K562 (cell line): Measurements from ENCODE around the gene CCNL2. TPM values are rescaled to one million over a fixed set of nuclear protein-coding genes. Genes with fewer than 3 reads are reported as not detected.
A peak's percentile ranks its signal among the peaks of the same experiment; 100 is the strongest.

Experiments
- ATAC-seq: fragments of 200-7000 bp; cut with Tn5 transposase; 3 replicates; pipeline ENCODE4 v1.9.1; 2020; ENCODE audit warnings: moderate library complexity
- BruUV-seq: library from RNA; stranded (reverse); fragments of 400-500 nt; replicated peaks from 2 replicates; lab custom pipeline; 2021; lab: Mats Ljungman, UMichigan
- CTCF ChIA-PET: fragments of 300-600 bp; formaldehyde crosslinking; extraction: SDS; loops from one replicate; lab custom pipeline; 2021; ENCODE audit warnings: low intra/inter-chr PET ratio; lab: Yijun Ruan, JAX
- POLR2A ChIA-PET: fragments of 300-600, 350-650 bp; sonication (Branson Sonifier 250); formaldehyde crosslinking; extraction: SDS; loops from one replicate; lab custom pipeline; 2021; ENCODE audit warnings: antibody characterized with exemption, inconsistent platforms; lab: Yijun Ruan, JAX
- DNase-seq, 4 experiments: peaks; one replicate each; pipeline versions ENCODE4 v3.0.0 to v3.0.0-alpha.2; 2011 to 2018; ENCODE audit warnings: low spot score in 3 of 4, mixed read lengths in 3 of 4; ENCODE audit errors: extremely low read depth in 1 of 4
- FAIRE-seq: peaks from 2 replicates; lab custom pipeline; 2011; peaks lifted over from hg19 to GRCh38; lab: Jason Lieb, UNC
- H2AFZ ChIP-seq: 2 replicates; pipeline ENCODE4 v1.6.0; 2011; ENCODE audit warnings: low read depth, low read length, control low read depth, inconsistent platforms
- H3K27ac ChIP-seq: fragments of 200-600 bp; 3 replicates; pipeline ENCODE4 v1.8.0; 2011; ENCODE audit warnings: low read depth, mild to moderate bottlenecking, control low read depth, inconsistent platforms, low read length, moderate library complexity, mixed read lengths; ENCODE audit errors: extremely low read depth
- H3K27me3 ChIP-seq, 2 experiments: fragments of 300-600 bp in 1 of 2; 2 replicates in 1 of 2; 3 replicates in 1 of 2; pipeline versions ENCODE4 v1.6.0 to v1.8.0; 2011; ENCODE audit warnings: inconsistent platforms in 2 of 2, low read length in 2 of 2, mild to moderate bottlenecking in 1 of 2, mixed read lengths in 1 of 2, moderate library complexity in 1 of 2; ENCODE audit not compliant: control insufficient read depth in 2 of 2, insufficient read depth in 2 of 2
- H3K36me3 ChIP-seq: fragments of 300-600 bp; 3 replicates; pipeline ENCODE4 v1.8.0; 2011; ENCODE audit warnings: mild to moderate bottlenecking, low read length, inconsistent platforms; ENCODE audit not compliant: control insufficient read depth, insufficient read depth
- H3K4me1 ChIP-seq, 2 experiments: fragments of 200-600 bp in 1 of 2; replicated peaks in 1 of 2; 2 replicates in 1 of 2; 3 replicates in 1 of 2; pipeline versions ENCODE4 v1.5.1 to v1.8.0; 2011; ENCODE audit warnings: inconsistent platforms in 2 of 2, low read length in 2 of 2, mild to moderate bottlenecking in 1 of 2, mixed read lengths in 1 of 2, moderate library complexity in 1 of 2; ENCODE audit not compliant: control insufficient read depth in 2 of 2, insufficient read depth in 2 of 2
- H3K4me2 ChIP-seq: 2 replicates; pipeline ENCODE4 v1.6.1; 2011; ENCODE audit warnings: low read length, control low read depth, inconsistent platforms, mixed read lengths; ENCODE audit not compliant: insufficient read depth
- H3K4me3 ChIP-seq: fragments of 200-600 bp; sonication (generic), shearing (Covaris generic); 2 replicates; pipeline ENCODE4 v1.5.1; 2016; ENCODE audit warnings: control low read depth, inconsistent platforms
- H3K79me2 ChIP-seq: fragments of 200-600 bp; 3 replicates; pipeline ENCODE4 v1.8.0; 2011; ENCODE audit warnings: low read length, inconsistent platforms; ENCODE audit not compliant: control insufficient read depth, insufficient read depth
- H3K9ac ChIP-seq, 2 experiments: 2 replicates each; pipeline versions ENCODE4 v1.6.0 to v1.6.1; 2011; ENCODE audit warnings: low read depth in 2 of 2, low read length in 2 of 2, control low read depth in 1 of 2, inconsistent platforms in 1 of 2, mild to moderate bottlenecking in 1 of 2, mixed read lengths in 1 of 2; ENCODE audit not compliant: insufficient read depth in 1 of 2
- H3K9me1 ChIP-seq: one replicate; pipeline ENCODE4 v1.6.0; 2011; ENCODE audit warnings: inconsistent platforms, mild to moderate bottlenecking, low read length, moderate library complexity; ENCODE audit not compliant: control insufficient read depth, insufficient read depth
- H3K9me3 ChIP-seq: replicated peaks from 2 replicates; pipeline ENCODE4 v1.5.1; 2011; ENCODE audit warnings: low read depth, low read length, inconsistent platforms; ENCODE audit not compliant: control insufficient read depth, insufficient read depth
- H4K20me1 ChIP-seq: replicated peaks from 2 replicates; pipeline ENCODE4 v1.6.1; 2011; ENCODE audit warnings: low read length, inconsistent platforms, mixed read lengths; ENCODE audit not compliant: control insufficient read depth, insufficient read depth
- BRCA1 ChIP-seq, 2 experiments: fragments of 450-650 bp in 1 of 2; sonication (generic) in 1 of 2; formaldehyde crosslinking in 1 of 2; IDR thresholded peaks; 2 replicates each; pipeline versions ENCODE4 v1.5.0 to v1.6.1; 2017 to 2020; ENCODE audit warnings: mild to moderate bottlenecking in 1 of 2, missing genetic modification reagents in 1 of 2
- CHD1 ChIP-seq: fragments of 200-600 bp; sonication (generic); IDR thresholded peaks from one replicate; pipeline ENCODE4 v1.6.1; 2012; ENCODE audit warnings: mild to moderate bottlenecking, moderate library complexity, low read length, inconsistent platforms
- ESRRB ChIP-seq: fragments of 250-450 bp; sonication (Bioruptor Pico); IDR thresholded peaks from 2 replicates; pipeline ENCODE4 v1.5.0; 2020; ENCODE audit warnings: mild to moderate bottlenecking, moderate library complexity, borderline replicate concordance
- ETV1 ChIP-seq: fragments of 450-650 bp; conservative IDR thresholded peaks from 2 replicates; pipeline ENCODE4 v1.6.1; 2016; ENCODE audit warnings: missing genetic modification characterization, control low read depth, low read depth, missing compliant biosample characterization
- HDAC3 ChIP-seq: fragments of 450-650 bp; IDR thresholded peaks from 2 replicates; pipeline ENCODE4 v1.6.1; 2018; ENCODE audit warnings: borderline replicate concordance, mild to moderate bottlenecking, moderate library complexity; ENCODE audit not compliant: partially characterized antibody
- HOMEZ ChIP-seq: fragments of 250-450 bp; sonication (Bioruptor Pico); IDR thresholded peaks from 2 replicates; pipeline ENCODE4 v1.4.0; 2020; ENCODE audit warnings: mild to moderate bottlenecking, moderate library complexity
- KLF16 ChIP-seq: IDR thresholded peaks from 2 replicates; pipeline ENCODE4 v1.6.1; 2016; ENCODE audit warnings: antibody characterized with exemption
- MAFK ChIP-seq: IDR thresholded peaks from 2 replicates; pipeline ENCODE4 v1.6.1; 2011; ENCODE audit warnings: low read length, improper control_type of control experiment
- MYC ChIP-seq, 2 experiments: fragments of 250-450 bp in 1 of 2; sonication (Bioruptor Pico) in 1 of 2; IDR thresholded peaks; 2 replicates each; pipeline versions ENCODE4 v1.5.1 to v1.6.1; 2012 to 2021; ENCODE audit warnings: low read depth in 2 of 2, borderline replicate concordance in 1 of 2, improper control_type of control experiment in 1 of 2, low read length in 1 of 2, mild to moderate bottlenecking in 1 of 2, moderate library complexity in 1 of 2
- NR4A1 ChIP-seq, 2 experiments: fragments of 250-450 bp in 1 of 2; fragments of 450-650 bp in 1 of 2; sonication (Bioruptor Pico) in 1 of 2; IDR thresholded peaks; 2 replicates each; pipeline versions ENCODE4 v1.4.0 to v1.6.1; 2016 to 2020; ENCODE audit warnings: mild to moderate bottlenecking in 2 of 2, missing compliant biosample characterization in 1 of 2, missing genetic modification characterization in 1 of 2, moderate library complexity in 1 of 2
- PML ChIP-seq: IDR thresholded peaks from 2 replicates; pipeline ENCODE4 v1.6.1; 2012; ENCODE audit warnings: low read length, inconsistent platforms
- POLR2G ChIP-seq: fragments of 200-400 bp; formaldehyde crosslinking; IDR thresholded peaks from 2 replicates; pipeline ENCODE4 v1.6.1; 2017; ENCODE audit warnings: low read depth, mild to moderate bottlenecking, antibody characterized with exemption, low read length, moderate library complexity
- RBM22 ChIP-seq: fragments of 200-400 bp; formaldehyde crosslinking; IDR thresholded peaks from 2 replicates; pipeline ENCODE4 v1.6.1; 2018; ENCODE audit warnings: low read length, low read depth; ENCODE audit not compliant: poor library complexity, severe bottlenecking
- ZNF121 ChIP-seq: sonication (generic); formaldehyde crosslinking; conservative IDR thresholded peaks from 2 replicates; pipeline ENCODE4 v1.8.0; 2022; ENCODE audit warnings: missing genetic modification reagents
- WGBS: fragments of 100-300 bp; shearing (Covaris generic); methylation state at CpG from one replicate; pipeline ENCODE4 v1.1.6; 2016; ENCODE audit warnings: low coverage, mixed read lengths; ENCODE audit not compliant: insufficient coverage; ENCODE audit errors: missing lambda C conversion rate; 5-methylcytosine and 5-hydroxymethylcytosine counted together
- in situ Hi-C: fragments of 300-500 bp; cut with MboI; formaldehyde crosslinking; loops from 4 replicates; pipeline ENCODE4 v1.15.0; 2018; ENCODE audit warnings: inconsistent platforms, mixed read lengths
- intact Hi-C: fragments of 100-400 bp; cut with micrococcal nuclease; formaldehyde crosslinking; loops from 2 replicates; pipeline ENCODE4 v1.14.2; 2022
- polyA plus RNA-seq, 8 experiments: library from polyadenylated mRNA; depleted of rRNA in 4 of 8; stranded (reverse) in 5 of 8; unstranded in 3 of 8; fragments of >200 nt; fragmentation: Nextera tagmentation in 2 of 8; fragmentation: Illumina TruSeq in 1 of 8; extraction: Ambion mirVana in 2 of 8; extraction: Trizol in 1 of 8; gene quantifications; 2 replicates each; pipeline versions ENCODE4 v1.2.1 to v1.2.3, GENCODE V29; 2011 to 2014; ENCODE audit warnings: inconsistent platforms in 1 of 8, missing spikeins in 1 of 8
- total RNA-seq, 7 experiments: library from RNA; depleted of rRNA in 6 of 7; stranded (reverse); fragments of >200 nt in 6 of 7; fragmentation: Illumina TruSeq in 2 of 7; extraction: Trizol in 2 of 7; gene quantifications; 2 replicates each; pipeline versions ENCODE4 v1.2.1 to v1.2.3, GENCODE V29; 2011 to 2021; ENCODE audit warnings: low replicate concordance in 1 of 7
- TF ChIP-seq, protein P1 (sequence below): sonication (generic); formaldehyde crosslinking; IDR thresholded peaks from 2 replicates; pipeline ENCODE4 v1.8.1; 2023; ENCODE audit warnings: mild to moderate bottlenecking, missing genetic modification reagents
- TF ChIP-seq, protein P2 (sequence below): conservative IDR thresholded peaks from 2 replicates; pipeline ENCODE4 v1.6.1; 2011; ENCODE audit warnings: low read depth, mild to moderate bottlenecking, low read length; ENCODE audit not compliant: control insufficient read depth

Gene CCNL2
- total and polyA plus RNA-seq, 9 of the 15 experiments (the other 6 are each of a cell fraction or from before 2014, with no cell fraction given) = 2.8 to 287 (median 94.5) TPM

DNA sequence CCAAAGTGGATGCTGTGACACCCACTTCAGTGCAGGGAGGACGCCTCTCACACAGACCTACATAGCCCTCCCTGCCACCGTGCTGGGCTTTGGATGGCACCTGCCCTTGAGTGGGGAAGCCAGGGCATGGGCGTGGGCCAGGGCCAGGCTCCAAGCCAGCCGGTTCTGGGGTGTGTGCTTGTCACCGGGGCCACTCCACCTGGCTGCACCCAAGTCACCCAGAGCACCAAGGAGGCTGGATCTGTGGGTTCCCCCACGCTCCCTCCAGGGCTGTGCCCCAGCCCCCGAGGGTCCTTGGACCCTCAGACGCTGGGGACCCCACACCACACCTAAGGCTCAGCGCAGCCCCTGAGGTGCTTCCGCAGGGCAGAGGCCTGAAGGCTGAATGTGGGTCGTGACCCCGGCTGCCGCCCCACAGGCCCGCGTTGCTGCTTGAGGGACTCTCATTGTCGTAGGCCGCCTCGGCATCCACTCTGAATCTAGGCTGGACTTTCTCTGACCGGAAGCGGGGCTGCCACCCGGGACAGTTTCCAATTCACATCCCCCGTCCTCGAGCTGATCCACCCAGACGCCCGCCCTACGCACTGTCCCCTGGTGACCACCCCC lies 42.2 kb downstream of the CCNL2 start:
- peaks cover 19 to 94% of the 10 kb centered on the region in 2 experiments for H3K4me1 ChIP-seq
- FAIRE-seq (no peak), ATAC-seq (no peak), DNase-seq (no peak)
- H3K4me3 ChIP-seq = peak overlapping the region; percentile 33
- no peak overlapping the region for H2AFZ ChIP-seq
- no peaks in the 10 kb centered on the region for H3K36me3 ChIP-seq
- H3K9me3 ChIP-seq = 0 out of 2 replicates have a peak, but pooled peaks cover 2% of the 10 kb centered on the region
- intact Hi-C loops = no loop called here
- no peaks in the 10 kb centered on the region; a peak in 1 of 5 replicates for H3K27me3 ChIP-seq
- H3K4me2 ChIP-seq = no peak overlapping the region; the same call in 1 of the 2 replicates
- peak overlapping the region; percentile 30 to 89; a peak in 3 of 4 replicates for H3K9ac ChIP-seq
- no TSS peak for BruUV-seq
- H3K9me1 ChIP-seq = no peaks in the 10 kb centered on the region
- in situ Hi-C loops = no loop called here
- H4K20me1 ChIP-seq = no peaks in the 10 kb centered on the region
- CTCF ChIA-PET = no interaction called here
- no peak overlapping the region; the same call in 2 of the 3 replicates for H3K27ac ChIP-seq
- WGBS = 70% methylated on average over 24 of the region's 26 CpGs
- POLR2A ChIA-PET = interaction anchor here (1.0 to 1.3 kb wide), 2 partner anchors 13 to 15 kb away, joined by 3 to 5 read pairs; no protein-coding TSS in a partner anchor
- H3K79me2 ChIP-seq = peaks cover 10% of the 10 kb centered on the region; the same call in 2 of the 3 replicates
- TF ChIP-seq POLR2G (peak; percentile 66), ESRRB (no peak), HDAC3 (no peak), RBM22 (peak; percentile 23), CHD1 (no peak), ETV1 (no peak), BRCA1 (IDR thresholded peaks at IDR 0.05) (no peak), BRCA1 (CRISPR knock-in tag; IDR thresholded peaks at IDR 0.05) (no peak), MYC (IDR thresholded peaks at IDR 0.05; ENCODE audit: low read depth, low read length) (no peak), MYC (CRISPR knock-in tag; IDR thresholded peaks at IDR 0.05; ENCODE audit: borderline replicate concordance, low read depth) (no peak), ZNF121 (CRISPR knock-in tag) (no peak), KLF16 (no peak), PML (no peak), MAFK (no peak), HOMEZ (CRISPR knock-in tag) (no peak), NR4A1 (CRISPR knock-in tag; IDR thresholded peaks at IDR 0.05) (no peak), NR4A1 (tag; IDR thresholded peaks at IDR 0.05) (no peak)
- TF ChIP-seq, protein P1, sequence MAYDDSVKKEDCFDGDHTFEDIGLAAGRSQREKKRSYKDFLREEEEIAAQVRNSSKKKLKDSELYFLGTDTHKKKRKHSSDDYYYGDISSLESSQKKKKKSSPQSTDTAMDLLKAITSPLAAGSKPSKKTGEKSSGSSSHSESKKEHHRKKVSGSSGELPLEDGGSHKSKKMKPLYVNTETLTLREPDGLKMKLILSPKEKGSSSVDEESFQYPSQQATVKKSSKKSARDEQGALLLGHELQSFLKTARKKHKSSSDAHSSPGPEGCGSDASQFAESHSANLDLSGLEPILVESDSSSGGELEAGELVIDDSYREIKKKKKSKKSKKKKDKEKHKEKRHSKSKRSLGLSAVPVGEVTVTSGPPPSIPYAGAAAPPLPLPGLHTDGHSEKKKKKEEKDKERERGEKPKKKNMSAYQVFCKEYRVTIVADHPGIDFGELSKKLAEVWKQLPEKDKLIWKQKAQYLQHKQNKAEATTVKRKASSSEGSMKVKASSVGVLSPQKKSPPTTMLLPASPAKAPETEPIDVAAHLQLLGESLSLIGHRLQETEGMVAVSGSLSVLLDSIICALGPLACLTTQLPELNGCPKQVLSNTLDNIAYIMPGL = no peak
- TF ChIP-seq, protein P2, sequence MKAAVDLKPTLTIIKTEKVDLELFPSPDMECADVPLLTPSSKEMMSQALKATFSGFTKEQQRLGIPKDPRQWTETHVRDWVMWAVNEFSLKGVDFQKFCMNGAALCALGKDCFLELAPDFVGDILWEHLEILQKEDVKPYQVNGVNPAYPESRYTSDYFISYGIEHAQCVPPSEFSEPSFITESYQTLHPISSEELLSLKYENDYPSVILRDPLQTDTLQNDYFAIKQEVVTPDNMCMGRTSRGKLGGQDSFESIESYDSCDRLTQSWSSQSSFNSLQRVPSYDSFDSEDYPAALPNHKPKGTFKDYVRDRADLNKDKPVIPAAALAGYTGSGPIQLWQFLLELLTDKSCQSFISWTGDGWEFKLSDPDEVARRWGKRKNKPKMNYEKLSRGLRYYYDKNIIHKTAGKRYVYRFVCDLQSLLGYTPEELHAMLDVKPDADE = no peak
